ENCODE data around the gene LIN54. TPM values are rescaled to one million over a fixed set of nuclear protein-coding genes. Genes with fewer than 3 reads are reported as not detected.

Gene LIN54
- polyA plus RNA-seq, 1 donor (not counting 4 experiments of a cell fraction or from before 2014, with no cell fraction given): 8.1 TPM

DNA sequence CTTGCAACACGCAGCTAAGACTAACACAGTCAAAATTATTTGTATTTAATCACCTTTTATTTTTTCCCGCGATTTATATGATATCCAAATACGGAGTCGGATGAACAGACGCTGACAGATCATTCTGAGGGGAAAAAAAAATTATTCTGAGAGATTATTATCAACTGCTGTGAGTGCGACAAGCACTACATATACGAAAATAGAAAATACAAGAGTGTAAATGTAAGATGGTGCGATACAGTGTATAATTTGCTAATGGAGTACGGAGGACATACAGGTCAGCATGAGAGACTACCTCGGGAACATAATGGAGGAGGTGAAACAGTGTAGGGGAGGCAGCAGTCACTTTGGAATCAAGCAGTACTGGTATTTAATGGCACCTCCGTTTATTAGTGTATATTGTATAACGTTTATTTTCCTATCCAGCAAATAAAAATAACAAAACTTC lies 2.8 kb upstream of the LIN54 start:
- Histone ChIP-seq H3K4me1 (ENCODE audit: control insufficient read depth, extremely low read depth, insufficient read depth, low read length) (peaks cover 13% of the 10 kb centered on the region), H3K9ac (ENCODE audit: control insufficient read depth, extremely low read depth, insufficient read depth, low read length) (peak overlapping the region; percentile 75), H3K27ac (ENCODE audit: control insufficient read depth, insufficient read depth, low read length) (peak overlapping the region; percentile 77), H4K20me1 (ENCODE audit: control insufficient read depth, extremely low read depth, insufficient read depth, low read length) (no peaks in the 10 kb centered on the region), H3K9me1 (ENCODE audit: control insufficient read depth, extremely low read depth, insufficient read depth, low read length) (no peaks in the 10 kb centered on the region), H2AFZ (ENCODE audit: control insufficient read depth, low read length) (peak overlapping the region; percentile 99), H3K27me3 (ENCODE audit: control insufficient read depth, extremely low read depth, insufficient read depth, low read length) (no peaks in the 10 kb centered on the region), H3K4me3 (ENCODE audit: control insufficient read depth in 2 of 3, extremely low read depth in 1 of 3, insufficient read depth in 2 of 3, low read depth in 1 of 3, low read length in 3 of 3) (peak overlapping the region; percentile 75 to 88 (median 82)), H3K4me2 (ENCODE audit: control insufficient read depth, extremely low read depth, insufficient read depth, low read depth, low read length) (peak overlapping the region; percentile 100), H3K9me3 (ENCODE audit: control insufficient read depth, low read depth, low read length) (no peaks in the 10 kb centered on the region), H3K36me3 (ENCODE audit: control insufficient read depth in 2 of 2, extremely low read depth in 1 of 2, insufficient read depth in 2 of 2, low read length in 2 of 2) (no peaks in the 10 kb centered on the region), H3K79me2 (ENCODE audit: control insufficient read depth, insufficient read depth, low read length) (peaks cover 27% of the 10 kb centered on the region)
- dilution Hi-C loops (cut with MboI; ENCODE audit: extremely low pct_ligation_motif_present, low sequenced_read_pairs): no loop called here
- no peak for DNase-seq (ENCODE audit: low read depth, low spot score)
- no peak for FAIRE-seq
- TF ChIP-seq, protein P1, sequence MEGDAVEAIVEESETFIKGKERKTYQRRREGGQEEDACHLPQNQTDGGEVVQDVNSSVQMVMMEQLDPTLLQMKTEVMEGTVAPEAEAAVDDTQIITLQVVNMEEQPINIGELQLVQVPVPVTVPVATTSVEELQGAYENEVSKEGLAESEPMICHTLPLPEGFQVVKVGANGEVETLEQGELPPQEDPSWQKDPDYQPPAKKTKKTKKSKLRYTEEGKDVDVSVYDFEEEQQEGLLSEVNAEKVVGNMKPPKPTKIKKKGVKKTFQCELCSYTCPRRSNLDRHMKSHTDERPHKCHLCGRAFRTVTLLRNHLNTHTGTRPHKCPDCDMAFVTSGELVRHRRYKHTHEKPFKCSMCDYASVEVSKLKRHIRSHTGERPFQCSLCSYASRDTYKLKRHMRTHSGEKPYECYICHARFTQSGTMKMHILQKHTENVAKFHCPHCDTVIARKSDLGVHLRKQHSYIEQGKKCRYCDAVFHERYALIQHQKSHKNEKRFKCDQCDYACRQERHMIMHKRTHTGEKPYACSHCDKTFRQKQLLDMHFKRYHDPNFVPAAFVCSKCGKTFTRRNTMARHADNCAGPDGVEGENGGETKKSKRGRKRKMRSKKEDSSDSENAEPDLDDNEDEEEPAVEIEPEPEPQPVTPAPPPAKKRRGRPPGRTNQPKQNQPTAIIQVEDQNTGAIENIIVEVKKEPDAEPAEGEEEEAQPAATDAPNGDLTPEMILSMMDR (optimal IDR thresholded peaks at IDR 0.05 in 1 of 3, IDR thresholded peaks at IDR 0.05 in 1 of 3, conservative IDR thresholded peaks at IDR 0.05 in 1 of 3; ENCODE audit: extremely low read depth in 1 of 3, insufficient read depth in 2 of 3, low read length in 3 of 3): no peak
- TF ChIP-seq EZH2 (IDR thresholded peaks at IDR 0.05; ENCODE audit: low read length): no peak

DNA sequence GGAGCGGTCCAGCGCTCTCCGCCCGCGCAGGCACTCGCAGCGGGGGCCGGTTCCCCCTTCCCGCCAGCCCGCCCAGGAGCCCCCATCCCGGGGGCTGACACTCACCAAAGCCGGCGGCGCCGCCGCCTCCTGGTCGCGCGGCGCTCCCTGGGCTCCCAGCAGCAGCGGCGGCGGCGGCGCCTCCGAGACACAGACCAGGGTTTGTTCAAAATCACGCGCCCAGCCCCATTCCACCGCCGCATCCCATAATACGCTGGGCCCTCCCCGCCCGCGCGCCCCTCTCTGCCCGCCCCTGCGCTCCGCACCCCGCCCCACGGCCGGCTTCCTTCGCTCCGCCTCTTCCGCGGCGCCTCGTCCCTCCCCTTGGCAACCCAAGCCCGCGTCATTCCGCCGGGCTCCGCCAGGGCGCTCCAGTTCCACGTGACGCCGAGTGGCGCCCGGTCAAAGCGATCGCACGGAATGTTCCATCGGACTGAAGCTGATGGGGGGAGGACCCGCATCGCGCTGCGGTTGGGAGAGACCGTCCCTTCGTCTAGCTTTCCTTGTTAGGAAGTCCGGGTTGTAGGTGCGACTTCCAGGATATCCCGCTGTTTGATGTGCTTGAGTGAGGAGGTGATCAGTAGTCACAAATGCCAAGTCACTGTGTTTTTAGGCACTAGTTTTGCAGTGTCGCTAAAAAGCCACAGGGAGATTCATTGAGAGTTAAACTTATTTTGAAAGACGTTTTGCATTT lies 2.2 kb upstream of the LIN54 start:
- Histone ChIP-seq H3K4me3 (ENCODE audit: control insufficient read depth in 2 of 3, extremely low read depth in 1 of 3, insufficient read depth in 2 of 3, low read depth in 1 of 3, low read length in 3 of 3) (peak overlapping the region; percentile 82 to 93 (median 88)), H3K9me1 (ENCODE audit: control insufficient read depth, extremely low read depth, insufficient read depth, low read length) (no peaks in the 10 kb centered on the region), H4K20me1 (ENCODE audit: control insufficient read depth, extremely low read depth, insufficient read depth, low read length) (no peaks in the 10 kb centered on the region), H3K36me3 (ENCODE audit: control insufficient read depth in 2 of 2, extremely low read depth in 1 of 2, insufficient read depth in 2 of 2, low read length in 2 of 2) (no peaks in the 10 kb centered on the region), H3K4me2 (ENCODE audit: control insufficient read depth, extremely low read depth, insufficient read depth, low read depth, low read length) (peak overlapping the region; percentile 100), H3K79me2 (ENCODE audit: control insufficient read depth, insufficient read depth, low read length) (peaks cover 33% of the 10 kb centered on the region), H2AFZ (ENCODE audit: control insufficient read depth, low read length) (peak overlapping the region; percentile 99), H3K9ac (ENCODE audit: control insufficient read depth, extremely low read depth, insufficient read depth, low read length) (peak overlapping the region; percentile 88), H3K27me3 (ENCODE audit: control insufficient read depth, extremely low read depth, insufficient read depth, low read length) (no peaks in the 10 kb centered on the region), H3K9me3 (ENCODE audit: control insufficient read depth, low read depth, low read length) (no peaks in the 10 kb centered on the region), H3K27ac (ENCODE audit: control insufficient read depth, insufficient read depth, low read length) (peak overlapping the region; percentile 77), H3K4me1 (ENCODE audit: control insufficient read depth, extremely low read depth, insufficient read depth, low read length) (peaks cover 13% of the 10 kb centered on the region)
- FAIRE-seq (peak; percentile 78), DNase-seq (ENCODE audit: low read depth, low spot score) (peak; percentile 75)
- dilution Hi-C loops (cut with MboI; ENCODE audit: extremely low pct_ligation_motif_present, low sequenced_read_pairs): no loop called here
- TF ChIP-seq, protein P1 (optimal IDR thresholded peaks at IDR 0.05 in 1 of 3, IDR thresholded peaks at IDR 0.05 in 1 of 3, conservative IDR thresholded peaks at IDR 0.05 in 1 of 3; ENCODE audit: extremely low read depth in 1 of 3, insufficient read depth in 2 of 3, low read length in 3 of 3): peak; percentile 33 to 41 (median 37)
- TF ChIP-seq EZH2 (IDR thresholded peaks at IDR 0.05; ENCODE audit: low read length): no peak
